H1 (cell line): ENCODE results near the gene PRSS12. TPM values are rescaled to one million over a fixed set of nuclear protein-coding genes. Genes with fewer than 3 reads are reported as not detected.

ENCODE experiments used
- POLR2A ChIP-seq, 2 experiments: IDR thresholded peaks; 1 replicate in 1 of 2; 2 replicates in 1 of 2; pipeline ENCODE4 v1.6.1; 2011; ENCODE audit warnings: low read depth in 2 of 2, low read length in 2 of 2, mild to moderate bottlenecking in 2 of 2; ENCODE audit errors: control extremely low read depth in 1 of 2
- polyA plus RNA-seq, 7 experiments: library from polyadenylated mRNA; depleted of rRNA in 3 of 7; stranded (reverse) in 5 of 7; unstranded in 2 of 7; fragments of >200 nt in 5 of 7; fragments of 200-250 nt in 2 of 7; gene quantifications; 1 replicate in 5 of 7; 2 replicates in 1 of 7; 4 replicates in 1 of 7; pipeline versions ENCODE4 v1.2.1 to v1.2.3, GENCODE V29; 2011 to 2013; ENCODE audit warnings: missing spikeins in 2 of 7, mixed read lengths in 2 of 7
- total RNA-seq: library from RNA; stranded (reverse); fragmentation: NEBNext Ultra II Directional; extraction: Animal tissue kit (Norgen Biotek cat#: 25700); gene quantifications from 2 replicates; pipeline ENCODE4 v1.2.1, GENCODE V29; 2021
- TF ChIP-seq, protein P1 (sequence below): fragments of 300-600 bp; sonication (generic); IDR thresholded peaks from 2 replicates; pipeline ENCODE4 v1.7.1; 2012; ENCODE audit warnings: low read length, moderate library complexity, mild to moderate bottlenecking, inconsistent platforms; ENCODE audit not compliant: insufficient replicate concordance

The PRSS12 gene
- total and polyA plus RNA-seq, 2 of the 8 experiments (the other 6 are each of a cell fraction or from before 2014, with no cell fraction given): 2.6 to 9.3 TPM

DNA sequence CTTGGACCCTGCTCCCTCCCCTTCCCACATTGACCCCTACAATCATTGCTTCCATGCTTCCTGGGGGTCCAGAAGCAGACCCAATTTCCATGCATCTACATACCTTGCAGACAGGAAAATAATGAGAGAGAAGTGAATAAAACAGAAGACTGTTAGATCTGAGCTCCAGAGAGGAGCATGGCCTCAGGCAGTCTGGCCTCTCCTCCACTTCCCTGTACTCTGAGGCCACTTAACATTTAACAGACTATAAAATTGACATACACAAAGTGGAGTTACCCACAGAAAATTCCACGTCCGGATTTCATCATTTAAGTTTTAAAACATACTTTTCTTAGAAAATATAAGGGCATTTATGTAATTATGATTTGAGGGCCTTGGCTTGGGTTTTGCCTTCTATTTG, 2.1 kb upstream of the PRSS12 start (continued):
- TF ChIP-seq, protein P1, sequence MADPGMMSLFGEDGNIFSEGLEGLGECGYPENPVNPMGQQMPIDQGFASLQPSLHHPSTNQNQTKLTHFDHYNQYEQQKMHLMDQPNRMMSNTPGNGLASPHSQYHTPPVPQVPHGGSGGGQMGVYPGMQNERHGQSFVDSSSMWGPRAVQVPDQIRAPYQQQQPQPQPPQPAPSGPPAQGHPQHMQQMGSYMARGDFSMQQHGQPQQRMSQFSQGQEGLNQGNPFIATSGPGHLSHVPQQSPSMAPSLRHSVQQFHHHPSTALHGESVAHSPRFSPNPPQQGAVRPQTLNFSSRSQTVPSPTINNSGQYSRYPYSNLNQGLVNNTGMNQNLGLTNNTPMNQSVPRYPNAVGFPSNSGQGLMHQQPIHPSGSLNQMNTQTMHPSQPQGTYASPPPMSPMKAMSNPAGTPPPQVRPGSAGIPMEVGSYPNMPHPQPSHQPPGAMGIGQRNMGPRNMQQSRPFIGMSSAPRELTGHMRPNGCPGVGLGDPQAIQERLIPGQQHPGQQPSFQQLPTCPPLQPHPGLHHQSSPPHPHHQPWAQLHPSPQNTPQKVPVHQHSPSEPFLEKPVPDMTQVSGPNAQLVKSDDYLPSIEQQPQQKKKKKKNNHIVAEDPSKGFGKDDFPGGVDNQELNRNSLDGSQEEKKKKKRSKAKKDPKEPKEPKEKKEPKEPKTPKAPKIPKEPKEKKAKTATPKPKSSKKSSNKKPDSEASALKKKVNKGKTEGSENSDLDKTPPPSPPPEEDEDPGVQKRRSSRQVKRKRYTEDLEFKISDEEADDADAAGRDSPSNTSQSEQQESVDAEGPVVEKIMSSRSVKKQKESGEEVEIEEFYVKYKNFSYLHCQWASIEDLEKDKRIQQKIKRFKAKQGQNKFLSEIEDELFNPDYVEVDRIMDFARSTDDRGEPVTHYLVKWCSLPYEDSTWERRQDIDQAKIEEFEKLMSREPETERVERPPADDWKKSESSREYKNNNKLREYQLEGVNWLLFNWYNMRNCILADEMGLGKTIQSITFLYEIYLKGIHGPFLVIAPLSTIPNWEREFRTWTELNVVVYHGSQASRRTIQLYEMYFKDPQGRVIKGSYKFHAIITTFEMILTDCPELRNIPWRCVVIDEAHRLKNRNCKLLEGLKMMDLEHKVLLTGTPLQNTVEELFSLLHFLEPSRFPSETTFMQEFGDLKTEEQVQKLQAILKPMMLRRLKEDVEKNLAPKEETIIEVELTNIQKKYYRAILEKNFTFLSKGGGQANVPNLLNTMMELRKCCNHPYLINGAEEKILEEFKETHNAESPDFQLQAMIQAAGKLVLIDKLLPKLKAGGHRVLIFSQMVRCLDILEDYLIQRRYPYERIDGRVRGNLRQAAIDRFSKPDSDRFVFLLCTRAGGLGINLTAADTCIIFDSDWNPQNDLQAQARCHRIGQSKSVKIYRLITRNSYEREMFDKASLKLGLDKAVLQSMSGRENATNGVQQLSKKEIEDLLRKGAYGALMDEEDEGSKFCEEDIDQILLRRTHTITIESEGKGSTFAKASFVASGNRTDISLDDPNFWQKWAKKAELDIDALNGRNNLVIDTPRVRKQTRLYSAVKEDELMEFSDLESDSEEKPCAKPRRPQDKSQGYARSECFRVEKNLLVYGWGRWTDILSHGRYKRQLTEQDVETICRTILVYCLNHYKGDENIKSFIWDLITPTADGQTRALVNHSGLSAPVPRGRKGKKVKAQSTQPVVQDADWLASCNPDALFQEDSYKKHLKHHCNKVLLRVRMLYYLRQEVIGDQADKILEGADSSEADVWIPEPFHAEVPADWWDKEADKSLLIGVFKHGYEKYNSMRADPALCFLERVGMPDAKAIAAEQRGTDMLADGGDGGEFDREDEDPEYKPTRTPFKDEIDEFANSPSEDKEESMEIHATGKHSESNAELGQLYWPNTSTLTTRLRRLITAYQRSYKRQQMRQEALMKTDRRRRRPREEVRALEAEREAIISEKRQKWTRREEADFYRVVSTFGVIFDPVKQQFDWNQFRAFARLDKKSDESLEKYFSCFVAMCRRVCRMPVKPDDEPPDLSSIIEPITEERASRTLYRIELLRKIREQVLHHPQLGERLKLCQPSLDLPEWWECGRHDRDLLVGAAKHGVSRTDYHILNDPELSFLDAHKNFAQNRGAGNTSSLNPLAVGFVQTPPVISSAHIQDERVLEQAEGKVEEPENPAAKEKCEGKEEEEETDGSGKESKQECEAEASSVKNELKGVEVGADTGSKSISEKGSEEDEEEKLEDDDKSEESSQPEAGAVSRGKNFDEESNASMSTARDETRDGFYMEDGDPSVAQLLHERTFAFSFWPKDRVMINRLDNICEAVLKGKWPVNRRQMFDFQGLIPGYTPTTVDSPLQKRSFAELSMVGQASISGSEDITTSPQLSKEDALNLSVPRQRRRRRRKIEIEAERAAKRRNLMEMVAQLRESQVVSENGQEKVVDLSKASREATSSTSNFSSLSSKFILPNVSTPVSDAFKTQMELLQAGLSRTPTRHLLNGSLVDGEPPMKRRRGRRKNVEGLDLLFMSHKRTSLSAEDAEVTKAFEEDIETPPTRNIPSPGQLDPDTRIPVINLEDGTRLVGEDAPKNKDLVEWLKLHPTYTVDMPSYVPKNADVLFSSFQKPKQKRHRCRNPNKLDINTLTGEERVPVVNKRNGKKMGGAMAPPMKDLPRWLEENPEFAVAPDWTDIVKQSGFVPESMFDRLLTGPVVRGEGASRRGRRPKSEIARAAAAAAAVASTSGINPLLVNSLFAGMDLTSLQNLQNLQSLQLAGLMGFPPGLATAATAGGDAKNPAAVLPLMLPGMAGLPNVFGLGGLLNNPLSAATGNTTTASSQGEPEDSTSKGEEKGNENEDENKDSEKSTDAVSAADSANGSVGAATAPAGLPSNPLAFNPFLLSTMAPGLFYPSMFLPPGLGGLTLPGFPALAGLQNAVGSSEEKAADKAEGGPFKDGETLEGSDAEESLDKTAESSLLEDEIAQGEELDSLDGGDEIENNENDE: no peak
- TF ChIP-seq POLR2A (IDR thresholded peaks at IDR 0.05; ENCODE audit: control extremely low read depth in 1 of 2, low read depth in 2 of 2, low read length in 2 of 2): no peak
